IPS DF 19.7 (cell line): Measurements from ENCODE around the gene BIRC3.
"Not testable (repeated sequence)": the region's sequence is repeated elsewhere in the genome, so short reads cannot be mapped to it uniquely, and the experiment has no call there.

Experiments
- DNase-seq: peaks from one replicate; pipeline ENCODE4 v3.0.0-alpha.2; 2013; ENCODE audit warnings: low read depth, low spot score

The BIRC3 gene

DNA sequence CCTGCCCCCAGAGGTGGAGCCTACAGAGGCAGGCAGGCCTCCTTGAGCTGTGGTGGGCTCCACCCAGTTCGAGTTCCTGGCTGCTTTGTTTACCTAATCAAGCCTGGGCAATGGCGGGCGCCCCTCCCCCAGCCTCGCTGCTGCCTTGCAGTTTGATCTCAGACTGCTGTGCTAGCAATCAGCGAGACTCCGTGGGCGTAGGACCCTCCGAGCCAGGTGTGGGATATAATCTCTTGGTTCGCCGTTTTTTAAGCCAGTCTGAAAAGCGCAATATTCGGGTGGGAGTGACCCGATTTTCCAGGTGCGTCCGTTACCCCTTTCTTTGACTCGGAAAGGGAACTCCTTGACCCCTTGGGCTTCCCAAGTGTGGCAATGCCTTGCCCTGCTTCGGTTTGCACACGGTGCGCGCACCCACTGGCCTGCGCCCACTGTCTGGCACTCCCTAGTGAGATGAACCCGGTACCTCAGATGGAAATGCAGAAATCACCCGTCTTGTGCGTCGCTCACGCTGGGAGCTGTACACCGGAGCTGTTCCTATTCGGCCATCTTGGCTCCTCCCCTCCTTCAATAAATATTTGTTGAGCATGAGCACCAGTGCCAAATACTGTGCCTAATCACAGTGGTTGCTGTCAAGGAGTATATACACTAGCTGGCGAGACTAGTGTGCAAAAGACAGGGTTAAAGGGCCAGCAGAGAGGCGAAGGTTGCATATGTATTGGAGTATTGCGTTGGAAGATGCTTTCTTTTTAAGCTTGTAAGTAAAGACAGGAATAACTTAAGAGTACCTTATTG, 57.5 kb downstream of the BIRC3 start:
- DNase-seq = not testable (repeated sequence)

DNA sequence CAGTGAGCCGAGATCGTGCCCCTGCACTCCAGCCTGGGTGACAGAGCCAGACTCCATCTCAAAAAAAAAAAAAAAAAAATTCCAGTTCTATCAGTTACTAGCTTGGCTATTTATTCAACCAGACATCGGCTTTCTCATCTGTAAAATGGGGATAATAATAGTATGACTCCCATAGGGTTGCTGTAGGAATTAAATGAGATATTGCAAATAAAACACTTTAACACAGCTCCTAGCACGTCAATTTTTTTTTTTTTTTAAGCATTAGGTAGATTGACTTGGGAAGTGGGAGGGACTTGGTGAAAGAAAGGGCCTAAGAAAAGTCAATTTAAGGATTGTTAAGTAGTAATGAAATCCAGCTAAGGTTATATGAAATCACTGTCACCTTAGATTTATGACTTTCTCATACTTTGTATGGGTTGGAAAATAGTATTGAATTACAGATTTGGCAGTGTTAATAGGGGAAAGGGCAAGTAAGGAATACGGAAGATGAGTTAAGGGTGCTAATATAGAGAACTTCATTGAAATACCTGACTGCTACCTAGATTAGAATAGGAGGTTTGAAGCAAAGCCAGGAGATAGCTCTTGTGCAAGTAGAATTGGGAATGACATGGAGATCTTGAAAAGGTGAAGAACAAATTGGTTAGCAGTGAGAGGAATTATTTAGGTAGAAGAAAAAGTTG, 58.6 kb downstream of the BIRC3 start:
- no peak for DNase-seq

DNA sequence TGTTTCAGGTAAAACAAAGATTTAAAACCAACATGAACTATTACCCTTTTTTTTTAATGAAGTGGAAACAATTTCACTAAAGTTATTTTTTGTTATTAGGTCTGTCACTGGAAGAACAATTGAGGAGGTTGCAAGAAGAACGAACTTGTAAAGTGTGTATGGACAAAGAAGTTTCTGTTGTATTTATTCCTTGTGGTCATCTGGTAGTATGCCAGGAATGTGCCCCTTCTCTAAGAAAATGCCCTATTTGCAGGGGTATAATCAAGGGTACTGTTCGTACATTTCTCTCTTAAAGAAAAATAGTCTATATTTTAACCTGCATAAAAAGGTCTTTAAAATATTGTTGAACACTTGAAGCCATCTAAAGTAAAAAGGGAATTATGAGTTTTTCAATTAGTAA, 60.6 kb downstream of the BIRC3 start:
- no peak for DNase-seq

DNA sequence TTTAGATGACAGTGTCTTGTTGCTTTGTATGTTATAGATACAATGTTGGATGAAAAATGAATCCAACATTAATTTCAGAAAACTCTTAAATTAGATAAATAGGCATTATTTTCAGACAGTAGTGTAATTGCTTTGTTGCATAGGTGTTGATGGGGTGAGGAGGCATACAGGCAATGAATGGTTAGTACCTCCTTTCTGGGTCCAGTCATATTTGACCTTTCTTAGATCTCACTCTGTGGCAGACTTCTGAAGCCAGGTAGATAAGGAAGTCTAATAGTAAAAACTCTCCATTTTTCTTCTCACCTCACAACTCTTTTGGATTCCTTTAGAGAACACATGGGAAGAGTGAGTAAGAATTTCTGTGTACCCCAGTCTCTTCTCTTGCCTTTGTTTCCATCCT, 61.5 kb downstream of the BIRC3 start:
- no peak for DNase-seq

DNA sequence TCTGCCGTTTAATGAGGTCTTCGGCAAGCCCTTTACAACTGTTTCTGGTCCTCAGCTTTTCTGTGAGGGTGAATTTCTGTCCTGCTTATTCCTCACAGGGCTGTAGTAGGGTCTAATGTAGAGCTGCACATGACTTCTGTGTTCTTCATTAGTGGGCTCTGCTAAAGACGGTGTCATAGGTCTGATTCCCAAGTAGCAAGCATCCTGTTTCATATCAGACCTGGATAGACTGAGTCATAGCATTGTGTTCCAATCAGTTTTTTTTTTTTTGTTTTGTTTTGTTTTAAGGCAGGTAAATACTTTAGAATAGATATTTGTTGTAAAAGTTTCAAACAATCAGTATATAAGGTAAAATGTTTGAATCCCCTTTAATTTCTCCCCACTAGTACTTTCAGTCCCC, 65.1 kb downstream of the BIRC3 start:
- no peak for DNase-seq

DNA sequence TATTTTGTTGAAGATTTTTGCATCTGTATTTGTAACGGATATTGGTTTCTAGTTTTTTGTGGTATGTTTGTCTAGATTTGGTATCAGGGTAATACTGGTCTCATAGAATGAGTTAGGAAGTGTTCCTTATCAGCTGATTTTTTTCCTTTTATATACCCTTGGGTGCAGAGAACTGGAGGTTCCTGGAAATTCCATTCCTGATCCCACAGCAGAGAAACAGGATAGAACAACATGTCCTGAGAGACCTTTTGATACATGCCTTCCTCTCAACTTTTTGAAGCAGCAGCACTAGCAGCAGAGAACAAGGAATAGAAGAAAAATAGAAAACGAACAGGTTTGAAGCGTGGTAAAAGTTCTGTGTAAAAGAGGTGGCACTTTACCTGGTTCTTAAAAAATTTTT, 66.6 kb downstream of the BIRC3 start:
- no peak for DNase-seq

DNA sequence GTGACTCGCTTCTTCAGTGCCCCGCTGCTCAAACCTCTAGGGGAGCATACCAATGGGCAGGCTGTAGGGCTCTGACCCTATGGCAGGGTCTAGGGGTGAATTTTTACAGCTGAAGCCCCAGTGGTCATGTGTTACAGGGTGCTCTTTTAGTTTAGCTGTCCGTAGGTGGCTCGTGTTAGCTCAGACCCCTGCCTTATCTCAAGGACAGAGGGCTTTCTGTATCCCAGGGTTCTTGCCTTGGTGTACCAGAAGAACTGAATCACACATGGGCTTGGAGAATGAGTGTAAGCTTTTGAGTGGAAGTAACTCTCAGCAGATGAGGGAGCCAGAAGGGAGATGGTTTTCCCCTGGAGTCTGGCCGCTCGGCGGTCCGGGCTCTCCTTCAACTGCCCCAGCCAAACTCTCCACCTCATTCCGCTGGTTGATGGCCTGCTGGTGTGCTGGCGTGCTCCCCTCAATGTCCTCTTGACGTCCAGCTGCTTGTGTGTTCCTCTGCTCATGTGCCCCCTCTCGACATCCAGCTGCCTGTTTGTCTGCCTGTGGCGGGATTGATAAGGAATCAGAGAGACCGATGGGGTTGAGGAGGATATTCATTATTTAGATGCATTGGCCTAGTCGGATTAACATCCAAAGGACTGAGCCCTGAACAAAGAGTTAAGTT, 67.3 kb downstream of the BIRC3 start:
- no peak for DNase-seq

DNA sequence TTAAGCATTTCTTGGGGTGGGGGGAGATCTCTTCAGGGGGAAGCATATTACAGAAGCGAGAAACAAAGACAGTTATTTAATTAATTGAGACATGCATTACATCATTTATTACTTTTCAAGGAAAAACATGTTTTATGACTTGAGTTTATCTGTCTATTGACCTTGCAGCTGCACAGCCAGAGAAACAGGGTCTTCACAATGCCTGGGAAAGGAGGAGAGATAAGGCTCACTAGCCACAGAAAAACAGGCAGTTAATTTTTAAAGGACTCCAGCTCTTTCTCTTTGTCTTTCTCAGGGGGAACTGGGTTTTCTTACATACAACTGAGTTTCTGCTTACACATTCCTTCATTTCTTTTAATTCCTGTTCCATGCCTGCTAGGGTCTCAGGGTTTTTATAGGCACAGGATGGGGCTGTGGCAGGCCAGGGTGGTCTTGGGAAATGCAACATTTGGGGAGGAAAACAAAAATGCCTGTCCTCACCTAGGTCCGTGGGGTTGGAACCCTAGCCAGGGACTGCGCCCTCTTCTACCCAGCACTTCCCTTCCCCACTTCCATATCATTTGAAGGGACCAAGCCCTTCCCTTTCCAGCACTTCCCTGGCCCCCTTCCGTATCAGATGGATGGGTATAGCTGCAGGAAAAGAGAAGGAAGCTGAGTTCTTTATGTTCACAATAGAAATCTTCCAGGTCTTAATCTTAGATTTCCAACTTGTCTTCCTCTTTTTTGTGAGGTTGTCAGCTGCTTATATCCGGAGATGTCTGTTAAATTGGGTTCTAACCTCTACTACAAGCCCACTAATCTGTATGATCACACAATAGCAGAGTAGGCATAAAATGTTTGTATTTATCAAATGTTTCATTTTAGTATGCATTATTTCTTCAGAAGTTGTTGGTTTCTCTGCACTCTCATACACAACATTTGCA, 68.1 kb downstream of the BIRC3 start:
- DNase-seq = no peak

DNA sequence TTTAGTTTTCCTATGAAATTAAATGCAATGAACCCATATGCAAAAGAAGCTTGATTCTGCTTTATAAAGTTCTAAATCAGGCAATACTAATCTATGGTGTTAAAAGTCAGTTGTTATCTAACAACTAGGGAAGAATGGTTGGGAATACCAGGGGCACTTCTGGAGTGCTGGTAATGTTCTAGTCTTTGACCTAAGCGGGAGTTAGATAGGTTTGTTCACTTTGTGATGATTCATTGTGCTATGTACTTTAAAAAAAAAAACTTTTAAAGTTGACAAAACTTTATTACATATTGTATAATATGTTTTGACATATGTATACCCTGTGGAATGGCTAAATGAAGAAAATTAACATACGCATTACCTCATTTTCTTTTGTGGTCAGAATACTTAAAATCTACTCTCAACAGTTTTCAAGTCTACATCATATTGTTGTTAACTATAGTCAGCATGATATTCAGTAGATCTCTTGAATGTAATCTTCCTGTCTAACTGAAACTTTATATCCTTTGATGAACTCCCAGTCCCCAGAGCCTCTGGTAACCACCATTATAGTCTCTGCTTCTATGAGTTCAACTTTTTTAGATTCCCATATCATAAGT, 69.0 kb downstream of the BIRC3 start:
- no peak for DNase-seq

DNA sequence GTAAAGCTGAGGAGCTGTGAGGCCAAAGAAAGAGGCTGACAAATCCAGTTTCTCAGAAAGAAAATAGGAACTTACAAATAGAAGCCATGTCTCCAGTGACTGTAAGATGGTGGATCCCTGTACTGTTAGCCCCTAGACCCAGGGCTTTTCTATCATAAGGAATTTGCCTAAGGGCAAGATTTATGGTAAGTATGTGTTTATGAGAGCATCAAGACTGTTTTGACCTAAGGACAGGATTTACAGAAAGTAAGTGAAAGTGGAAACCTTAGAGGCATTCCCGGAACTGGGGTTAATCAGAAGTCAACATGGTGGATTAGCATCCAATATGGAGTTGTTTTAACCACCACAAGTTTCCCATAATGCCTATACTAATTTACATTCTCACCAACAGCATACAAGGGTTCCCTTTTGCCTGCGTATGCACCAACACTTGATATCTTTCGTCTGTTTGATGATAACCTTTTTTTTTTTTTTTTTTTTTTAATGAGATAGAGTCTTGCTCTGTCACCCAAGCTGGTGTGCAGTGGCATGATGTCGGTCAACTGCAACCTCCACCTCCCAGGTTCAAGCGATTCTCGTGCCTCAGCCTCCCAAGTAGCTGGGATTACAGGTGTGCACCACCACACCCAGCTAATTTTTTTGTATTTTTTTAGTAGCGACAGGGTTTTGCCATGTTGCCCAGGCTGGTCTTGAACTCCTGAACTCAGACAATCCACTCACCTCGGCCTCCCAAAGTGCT, 69.9 kb downstream of the BIRC3 start:
- no peak for DNase-seq
